ENCODE measurements around the gene LSAMP. TPM values are rescaled to one million over a fixed set of nuclear protein-coding genes. Genes with fewer than 3 reads are reported as not detected.

Gene LSAMP
- total RNA-seq, 1 donor from 2014 or later, result 3.9 TPM

GRCh38 chr3:116444115-116444747 lies 1.1 kb downstream of the LSAMP start:
- Histone ChIP-seq H3K9me3 (no peaks in the 10 kb centered on the region), H3K4me3 (peak overlapping the region; percentile 38 to 42), H3K4me1 (peaks cover 7% of the 10 kb centered on the region), H3K36me3 (no peaks in the 10 kb centered on the region), H3K27ac (peak overlapping the region; percentile 39), H3K27me3 (no peaks in the 10 kb centered on the region)
- no peak for TF ChIP-seq CTCF (IDR thresholded peaks at IDR 0.05)
- no peak for TF ChIP-seq POLR2A (IDR thresholded peaks at IDR 0.05)
- no peak for TF ChIP-seq POLR2AphosphoS5 (IDR thresholded peaks at IDR 0.05; ENCODE audit: insufficient read depth in 1 of 2, low read depth in 1 of 2)
- no peak for DNase-seq (ENCODE audit: extremely low spot score in 2 of 2)
- intact Hi-C loops (cut with DNase I), result no loop called here

- H3K27me3 ChIP-seq, result no peaks in the 10 kb centered on the region
- H3K36me3 ChIP-seq, result no peaks in the 10 kb centered on the region
- peak overlapping the region; percentile 4 to 34 for H3K4me3 ChIP-seq
- no peak for DNase-seq (ENCODE audit: extremely low spot score in 2 of 2)
- TF ChIP-seq POLR2AphosphoS5 (IDR thresholded peaks at IDR 0.05; ENCODE audit: insufficient read depth in 1 of 2, low read depth in 1 of 2) (no peak), CTCF (IDR thresholded peaks at IDR 0.05) (no peak), POLR2A (IDR thresholded peaks at IDR 0.05) (no peak)
- intact Hi-C loops (cut with DNase I), result no loop called here
- H3K9me3 ChIP-seq, result no peaks in the 10 kb centered on the region
- H3K4me1 ChIP-seq, result peaks cover 7% of the 10 kb centered on the region
- H3K27ac ChIP-seq, result no peak overlapping the region
Measured at GRCh38 chr3:116443191-116443661, 2.1 kb downstream of the LSAMP start.

- no peak for DNase-seq (ENCODE audit: extremely low spot score in 2 of 2)
- intact Hi-C loops (cut with DNase I), result no loop called here
- peak overlapping the region in 1 of 2 donors; percentile 34 for H3K4me3 ChIP-seq
- H3K36me3 ChIP-seq, result no peaks in the 10 kb centered on the region
- no peaks in the 10 kb centered on the region for H3K27me3 ChIP-seq
- H3K4me1 ChIP-seq, result peaks cover 7% of the 10 kb centered on the region
- no peak overlapping the region for H3K27ac ChIP-seq
- no peaks in the 10 kb centered on the region for H3K9me3 ChIP-seq
- TF ChIP-seq POLR2AphosphoS5 (IDR thresholded peaks at IDR 0.05; ENCODE audit: insufficient read depth in 1 of 2, low read depth in 1 of 2) (no peak), POLR2A (IDR thresholded peaks at IDR 0.05) (no peak), CTCF (IDR thresholded peaks at IDR 0.05) (no peak)
Measured at GRCh38 chr3:116442331-116443021, 2.8 kb downstream of the LSAMP start.

- Histone ChIP-seq H3K36me3 (no peaks in the 10 kb centered on the region), H3K4me1 (peaks cover 7% of the 10 kb centered on the region), H3K4me3 (no peak overlapping the region), H3K9me3 (no peaks in the 10 kb centered on the region), H3K27me3 (no peaks in the 10 kb centered on the region), H3K27ac (no peak overlapping the region)
- DNase-seq (ENCODE audit: extremely low spot score in 2 of 2), result no peak
- intact Hi-C loops (cut with DNase I), result no loop called here
- TF ChIP-seq CTCF (IDR thresholded peaks at IDR 0.05), result no peak
- no peak for TF ChIP-seq POLR2AphosphoS5 (IDR thresholded peaks at IDR 0.05; ENCODE audit: insufficient read depth in 1 of 2, low read depth in 1 of 2)
- no peak for TF ChIP-seq POLR2A (IDR thresholded peaks at IDR 0.05)
Measured at GRCh38 chr3:116441652-116442051, 3.6 kb downstream of the LSAMP start.

- no peak overlapping the region for H3K27ac ChIP-seq
- H3K36me3 ChIP-seq, result no peaks in the 10 kb centered on the region
- TF ChIP-seq CTCF (IDR thresholded peaks at IDR 0.05) (no peak), POLR2A (IDR thresholded peaks at IDR 0.05) (no peak), POLR2AphosphoS5 (IDR thresholded peaks at IDR 0.05; ENCODE audit: insufficient read depth in 1 of 2, low read depth in 1 of 2) (no peak)
- H3K27me3 ChIP-seq, result no peaks in the 10 kb centered on the region
- no peaks in the 10 kb centered on the region for H3K9me3 ChIP-seq
- intact Hi-C loops (cut with DNase I), result no loop called here
- H3K4me1 ChIP-seq, result peaks cover 7% of the 10 kb centered on the region
- no peak overlapping the region for H3K4me3 ChIP-seq
- DNase-seq (ENCODE audit: extremely low spot score in 2 of 2), result no peak
Measured at GRCh38 chr3:116440196-116440595, 5.1 kb downstream of the LSAMP start.
